Measurements from ENCODE around the gene PLXNA4. TPM values are rescaled to one million over a fixed set of nuclear protein-coding genes. Genes with fewer than 3 reads are reported as not detected.

Gene PLXNA4
- total and polyA plus RNA-seq, 8 donors, result 1.9 to 6.6 (median 3.4) TPM

DNA sequence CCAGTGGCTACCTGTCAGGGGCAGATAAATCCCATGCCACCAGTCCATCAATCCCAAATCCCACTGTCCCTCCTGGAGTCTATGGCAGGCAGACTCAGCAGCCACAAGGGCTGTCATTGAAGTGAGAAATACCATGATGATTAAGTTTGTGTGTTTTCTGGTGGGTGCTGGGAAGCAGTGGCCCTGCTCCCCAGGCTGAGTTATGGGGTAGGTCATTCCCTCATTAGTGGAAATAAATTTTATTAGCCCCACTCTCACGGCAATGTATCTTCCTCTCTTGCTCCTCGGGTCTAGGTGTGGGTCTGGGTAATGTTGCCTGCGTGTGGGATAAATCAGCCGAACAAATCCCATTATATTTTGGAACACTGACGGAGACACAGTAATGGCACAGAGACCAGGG lies 76.8 kb downstream of the PLXNA4 start:
- H3K36me3 ChIP-seq, result no peaks in the 10 kb centered on the region
- DNase-seq (no peak), ATAC-seq (no peak)
- H3K27ac ChIP-seq, result no peak overlapping the region
- H3K27me3 ChIP-seq, result no peaks in the 10 kb centered on the region
- no peak overlapping the region for H3K4me3 ChIP-seq
- H3K4me1 ChIP-seq, result no peaks in the 10 kb centered on the region
- TF ChIP-seq, protein P1, sequence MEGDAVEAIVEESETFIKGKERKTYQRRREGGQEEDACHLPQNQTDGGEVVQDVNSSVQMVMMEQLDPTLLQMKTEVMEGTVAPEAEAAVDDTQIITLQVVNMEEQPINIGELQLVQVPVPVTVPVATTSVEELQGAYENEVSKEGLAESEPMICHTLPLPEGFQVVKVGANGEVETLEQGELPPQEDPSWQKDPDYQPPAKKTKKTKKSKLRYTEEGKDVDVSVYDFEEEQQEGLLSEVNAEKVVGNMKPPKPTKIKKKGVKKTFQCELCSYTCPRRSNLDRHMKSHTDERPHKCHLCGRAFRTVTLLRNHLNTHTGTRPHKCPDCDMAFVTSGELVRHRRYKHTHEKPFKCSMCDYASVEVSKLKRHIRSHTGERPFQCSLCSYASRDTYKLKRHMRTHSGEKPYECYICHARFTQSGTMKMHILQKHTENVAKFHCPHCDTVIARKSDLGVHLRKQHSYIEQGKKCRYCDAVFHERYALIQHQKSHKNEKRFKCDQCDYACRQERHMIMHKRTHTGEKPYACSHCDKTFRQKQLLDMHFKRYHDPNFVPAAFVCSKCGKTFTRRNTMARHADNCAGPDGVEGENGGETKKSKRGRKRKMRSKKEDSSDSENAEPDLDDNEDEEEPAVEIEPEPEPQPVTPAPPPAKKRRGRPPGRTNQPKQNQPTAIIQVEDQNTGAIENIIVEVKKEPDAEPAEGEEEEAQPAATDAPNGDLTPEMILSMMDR (IDR thresholded peaks at IDR 0.05), result no peak
- no peaks in the 10 kb centered on the region for H3K9me3 ChIP-seq
- intact Hi-C loops (cut with DNase I), result no loop called here

DNA sequence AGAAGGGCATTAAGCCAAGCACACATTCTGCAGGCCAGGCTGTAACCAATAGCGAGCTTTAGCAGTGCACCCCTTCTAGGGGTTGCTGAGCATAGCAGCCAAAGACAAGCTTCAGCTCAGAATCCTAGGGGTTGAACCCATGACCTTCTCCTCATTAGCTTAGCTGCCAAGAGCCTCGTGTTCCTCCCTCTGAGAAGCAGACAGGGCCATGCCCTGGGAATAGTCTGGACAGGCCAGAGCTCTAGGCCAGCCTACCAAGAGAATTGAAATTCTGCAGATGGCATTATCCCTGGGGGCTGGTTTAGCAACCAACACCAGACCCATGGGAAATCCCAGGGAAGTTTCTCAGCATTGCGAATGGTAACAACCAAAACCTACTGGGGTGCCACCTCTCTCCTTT lies 77.2 kb downstream of the PLXNA4 start:
- ATAC-seq (no peak), DNase-seq (no peak)
- Histone ChIP-seq H3K36me3 (no peaks in the 10 kb centered on the region), H3K4me3 (no peak overlapping the region), H3K9me3 (no peaks in the 10 kb centered on the region), H3K4me1 (no peaks in the 10 kb centered on the region), H3K27ac (no peak overlapping the region), H3K27me3 (no peaks in the 10 kb centered on the region)
- intact Hi-C loops (cut with DNase I), result no loop called here
- TF ChIP-seq, protein P1 (IDR thresholded peaks at IDR 0.05), result no peak

DNA sequence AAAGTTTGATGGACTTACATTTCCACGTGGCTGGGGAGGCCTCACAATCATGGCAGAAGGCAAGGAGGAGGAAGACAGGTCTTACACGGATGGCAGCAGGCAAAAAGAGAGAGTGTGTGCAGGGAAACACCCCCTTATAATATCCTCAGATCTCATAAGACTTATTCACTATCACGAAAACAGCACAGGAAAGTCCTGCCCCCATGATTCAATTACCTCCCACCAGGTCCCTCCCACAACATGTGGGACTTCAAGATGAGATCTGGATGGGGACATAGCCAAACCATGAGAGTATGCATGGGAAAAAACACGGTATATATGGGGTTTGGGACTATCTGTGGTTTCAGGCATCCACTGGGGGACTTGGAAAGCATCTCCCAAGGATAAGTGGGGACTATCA lies 78.0 kb downstream of the PLXNA4 start:
- Histone ChIP-seq H3K27me3 (no peaks in the 10 kb centered on the region), H3K36me3 (no peaks in the 10 kb centered on the region), H3K4me1 (no peaks in the 10 kb centered on the region), H3K27ac (no peak overlapping the region), H3K9me3 (no peaks in the 10 kb centered on the region), H3K4me3 (no peak overlapping the region)
- ATAC-seq (no peak), DNase-seq (no peak)
- intact Hi-C loops (cut with DNase I), result no loop called here
- TF ChIP-seq, protein P1 (IDR thresholded peaks at IDR 0.05), result no peak

DNA sequence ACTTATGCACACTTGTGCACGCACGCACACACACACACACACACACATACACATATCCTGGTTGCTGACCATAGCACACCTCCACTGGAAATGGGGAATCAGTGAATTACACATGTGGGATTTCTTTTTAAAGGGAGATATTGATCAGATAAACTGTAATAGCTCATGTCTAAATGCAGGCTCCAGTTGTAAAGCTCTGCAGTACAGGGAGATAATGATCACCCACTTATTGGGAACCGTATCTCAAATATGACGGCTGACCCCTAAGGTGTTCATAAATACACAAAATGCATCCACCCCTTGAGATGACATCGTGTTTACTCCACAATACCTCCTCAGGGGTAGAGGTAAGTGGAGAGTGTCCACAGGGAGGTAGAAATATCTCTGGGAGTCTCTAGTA lies 79.2 kb downstream of the PLXNA4 start:
- ATAC-seq (no peak), DNase-seq (no peak)
- H3K36me3 ChIP-seq, result no peaks in the 10 kb centered on the region
- no peaks in the 10 kb centered on the region for H3K27me3 ChIP-seq
- no peak overlapping the region for H3K4me3 ChIP-seq
- TF ChIP-seq, protein P1 (IDR thresholded peaks at IDR 0.05), result no peak
- H3K9me3 ChIP-seq, result no peaks in the 10 kb centered on the region
- H3K27ac ChIP-seq, result no peak overlapping the region
- intact Hi-C loops (cut with DNase I), result no loop called here
- H3K4me1 ChIP-seq, result no peaks in the 10 kb centered on the region

DNA sequence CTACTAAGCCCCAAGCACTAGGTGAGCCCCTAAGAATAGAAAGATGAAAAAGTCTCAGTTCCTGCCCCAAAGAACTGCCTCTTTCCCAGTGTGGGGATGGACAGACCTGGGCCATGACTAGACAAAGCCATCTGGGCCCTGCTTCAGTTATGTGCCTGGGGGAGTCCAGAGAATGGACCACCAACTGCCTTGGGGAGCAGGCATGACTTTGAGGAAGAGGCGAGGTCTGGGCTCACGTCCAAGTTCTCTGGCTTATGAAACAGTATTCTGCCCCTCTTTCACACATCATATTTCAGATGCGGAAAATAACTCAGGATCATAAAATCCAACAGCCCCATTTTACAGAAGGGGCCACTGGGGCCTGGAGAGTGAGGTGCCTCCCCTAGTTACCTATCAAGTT lies 80.3 kb downstream of the PLXNA4 start:
- Histone ChIP-seq H3K36me3 (no peaks in the 10 kb centered on the region), H3K4me1 (no peaks in the 10 kb centered on the region), H3K9me3 (no peaks in the 10 kb centered on the region), H3K27ac (no peak overlapping the region), H3K4me3 (no peak overlapping the region), H3K27me3 (no peaks in the 10 kb centered on the region)
- intact Hi-C loops (cut with DNase I), result no loop called here
- DNase-seq (no peak), ATAC-seq (no peak)
- TF ChIP-seq, protein P1 (IDR thresholded peaks at IDR 0.05), result no peak
